Suprapubic skin (tissue), 4 donors: ENCODE data around the gene SLC7A6. TPM values are rescaled to one million over a fixed set of nuclear protein-coding genes. Genes with fewer than 3 reads are reported as not detected.

Experiments used
- DNase-seq, 2 donors: peaks; one replicate each; pipeline ENCODE4 v3.0.0-alpha.2; 2019; ENCODE audit warnings: low spot score in 2 of 2
- H3K27ac ChIP-seq: fragments of 200-600 bp; sonication (generic); one replicate; pipeline ENCODE4 v1.5.1; 2019
- H3K27me3 ChIP-seq: fragments of 200-600 bp; sonication (generic); one replicate; pipeline ENCODE4 v1.5.1; 2019
- H3K36me3 ChIP-seq: fragments of 200-600 bp; sonication (generic); one replicate; pipeline ENCODE4 v1.5.1; 2019
- H3K4me1 ChIP-seq: fragments of 200-600 bp; sonication (generic); one replicate; pipeline ENCODE4 v1.5.1; 2019
- H3K4me3 ChIP-seq: fragments of 200-600 bp; sonication (generic); one replicate; pipeline ENCODE4 v1.5.1; 2019; ENCODE audit warnings: mild to moderate bottlenecking
- H3K9me3 ChIP-seq: fragments of 200-600 bp; sonication (generic); one replicate; pipeline ENCODE4 v1.5.1; 2019
- CTCF ChIP-seq, 2 donors: fragments of 200-600 bp in 1 of 2; fragments of 450-650 bp in 1 of 2; sonication (generic) in 1 of 2; IDR thresholded peaks; one replicate each; pipeline ENCODE4 v1.5.1; 2016 to 2019; ENCODE audit warnings: antibody characterized with exemption in 2 of 2, mild to moderate bottlenecking in 1 of 2, moderate library complexity in 1 of 2
- EP300 ChIP-seq: sonication (generic); formaldehyde crosslinking; IDR thresholded peaks from one replicate; pipeline ENCODE4 v1.6.1; 2017; ENCODE audit warnings: antibody characterized with exemption
- POLR2A ChIP-seq, 2 donors: fragments of 450-650 bp; IDR thresholded peaks; one replicate each; pipeline ENCODE4 v1.6.1; 2017; ENCODE audit warnings: antibody characterized with exemption in 2 of 2, mild to moderate bottlenecking in 2 of 2, moderate library complexity in 2 of 2
- POLR2AphosphoS5 ChIP-seq, 3 donors: sonication (generic); formaldehyde crosslinking; IDR thresholded peaks; one replicate each; pipeline ENCODE4 v1.6.1; 2017; ENCODE audit warnings: antibody characterized with exemption in 3 of 3
- WGBS: methylation state at CpG from one replicate; pipeline ENCODE4 v1.1.5; 2018; 5-methylcytosine and 5-hydroxymethylcytosine counted together
- total RNA-seq, 4 donors: library from RNA; depleted of rRNA; stranded (reverse); fragments of >200 nt; gene quantifications; one replicate each; pipeline ENCODE4 v1.1.0, GENCODE V29; 2016

SLC7A6 gene
- total RNA-seq, 4 donors from 2014 or later: 31.5 to 167 (median 49.0) TPM

- H3K36me3 ChIP-seq: peaks cover 15% of the 10 kb centered on the region
- peak within 1 kb of the TSS; percentile 96 for H3K27ac ChIP-seq
- DNase-seq: no peak
- peaks cover 61% of the 10 kb centered on the region for H3K4me1 ChIP-seq
- no peaks in the 10 kb centered on the region for H3K9me3 ChIP-seq
- H3K4me3 ChIP-seq: peak within 1 kb of the TSS; percentile 54
- no peaks in the 10 kb centered on the region for H3K27me3 ChIP-seq
- no CpG with 5 or more reads among the region's 36 CpGs for WGBS
- TF ChIP-seq POLR2A (IDR thresholded peaks at IDR 0.05) (no peak), POLR2AphosphoS5 (IDR thresholded peaks at IDR 0.05) (no peak), EP300 (no peak)
Observed at GRCh38 chr16:68235887-68236136, 28.5 kb upstream of the SLC7A6 start, which contains the start of gene ESRP2. Gene ESRP2, minus strand, starts transcription at chr16:68236127. Its CDS starts 82 bp downstream, at chr16:68236045.

DNA sequence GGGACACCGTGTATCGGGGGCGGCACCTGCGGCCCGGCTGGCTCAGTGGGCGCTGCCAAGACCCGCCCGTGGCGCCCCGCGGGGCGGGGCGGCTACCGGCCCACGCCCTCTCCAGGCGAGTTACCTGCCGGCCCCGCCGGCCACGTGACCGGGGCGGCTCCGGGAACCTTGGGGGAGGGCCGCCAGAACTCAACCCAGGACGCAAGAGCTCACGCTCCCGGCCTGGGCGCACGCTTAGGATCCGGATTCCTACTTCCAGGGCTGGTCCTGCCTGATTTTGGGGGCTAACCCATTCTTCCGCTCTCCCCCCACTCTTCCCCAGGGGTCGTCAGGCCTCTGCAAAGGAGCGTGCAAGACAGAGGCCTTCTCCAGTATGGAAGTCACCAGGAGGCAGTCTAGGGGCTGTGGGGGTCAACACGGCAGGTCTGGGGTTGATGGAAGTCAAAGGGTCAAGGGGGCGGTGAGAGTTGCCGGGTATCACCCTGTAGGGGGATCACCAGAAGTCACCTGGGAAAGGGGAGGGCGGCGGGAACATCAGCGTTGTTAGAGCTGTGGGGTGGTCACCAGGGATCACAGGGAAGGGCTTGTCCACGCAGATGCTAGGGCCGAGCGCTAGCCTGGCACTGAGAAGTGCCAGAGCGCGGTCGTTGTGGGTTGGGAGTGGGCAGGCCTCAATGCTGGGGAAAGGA, 28.0 kb upstream of the SLC7A6 start:
- WGBS: 49% methylated on average over 14 of the region's 45 CpGs
- peak overlapping the region; percentile 96 for H3K27ac ChIP-seq
- no peaks in the 10 kb centered on the region for H3K9me3 ChIP-seq
- H3K27me3 ChIP-seq: no peaks in the 10 kb centered on the region
- peaks cover 61% of the 10 kb centered on the region for H3K4me1 ChIP-seq
- peak overlapping the region; percentile 54 for H3K4me3 ChIP-seq
- TF ChIP-seq CTCF (IDR thresholded peaks at IDR 0.05): no peak
- no peak for TF ChIP-seq POLR2AphosphoS5 (IDR thresholded peaks at IDR 0.05)
- TF ChIP-seq POLR2A (IDR thresholded peaks at IDR 0.05): peak in 1 of 2 donors; percentile 22
- TF ChIP-seq EP300: no peak
- peaks cover 10% of the 10 kb centered on the region for H3K36me3 ChIP-seq
- peak; percentile 83 to 84 for DNase-seq

- no peak for DNase-seq
- no peaks in the 10 kb centered on the region for H3K9me3 ChIP-seq
- peak overlapping the region; percentile 54 for H3K4me3 ChIP-seq
- H3K36me3 ChIP-seq: peaks cover 5% of the 10 kb centered on the region
- H3K27me3 ChIP-seq: no peaks in the 10 kb centered on the region
- TF ChIP-seq POLR2AphosphoS5 (IDR thresholded peaks at IDR 0.05) (no peak), CTCF (IDR thresholded peaks at IDR 0.05) (no peak), POLR2A (IDR thresholded peaks at IDR 0.05) (no peak), EP300 (no peak)
- H3K27ac ChIP-seq: peak overlapping the region; percentile 96
- WGBS: 17% methylated on average over 13 of the region's 21 CpGs
- H3K4me1 ChIP-seq: peaks cover 61% of the 10 kb centered on the region
Observed at GRCh38 chr16:68236826-68237242, 27.5 kb upstream of the SLC7A6 start.

DNA sequence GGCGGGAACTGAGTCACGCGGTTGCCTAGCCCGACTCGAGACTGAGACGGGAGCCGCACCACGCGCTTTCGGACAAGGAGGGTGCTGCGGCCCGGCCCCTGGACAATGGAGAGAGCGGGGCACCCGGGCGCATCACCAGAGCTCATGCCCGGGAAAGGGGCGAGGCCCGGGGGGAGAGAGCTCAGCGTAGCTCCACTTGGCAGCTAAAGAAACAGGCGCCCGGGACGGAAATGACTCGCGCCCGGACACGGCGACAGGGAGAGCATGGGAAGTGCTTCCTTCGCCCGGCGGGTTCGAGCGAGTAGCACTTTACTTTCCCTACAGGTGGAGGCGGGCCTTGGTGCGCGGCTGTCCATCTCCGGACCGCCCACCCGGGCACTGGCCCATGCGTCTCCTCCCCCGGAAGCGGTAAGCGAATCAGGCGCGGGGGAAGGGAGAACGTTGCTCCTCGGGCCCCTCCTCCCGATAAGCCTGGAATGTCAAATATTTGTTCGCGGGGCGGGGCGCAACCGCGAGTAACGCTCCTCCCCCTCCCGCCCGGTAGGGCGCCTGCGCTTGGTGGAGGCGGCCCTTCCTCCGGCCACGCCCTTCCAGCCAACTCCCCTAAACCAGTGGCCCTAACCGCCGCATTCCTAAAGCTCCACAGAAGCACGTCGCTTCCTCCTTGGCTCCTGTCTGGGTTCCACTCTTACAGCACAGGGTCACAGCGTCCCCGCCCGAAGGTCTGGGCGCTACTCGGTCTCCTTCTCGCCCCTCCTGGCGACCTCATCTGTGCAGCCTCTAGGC, 26.9 kb upstream of the SLC7A6 start:
- Histone ChIP-seq H3K4me1 (peaks cover 60% of the 10 kb centered on the region), H3K36me3 (no peaks in the 10 kb centered on the region), H3K27ac (peak overlapping the region; percentile 96), H3K4me3 (peak overlapping the region; percentile 54), H3K9me3 (no peaks in the 10 kb centered on the region), H3K27me3 (no peaks in the 10 kb centered on the region)
- 0% methylated on average over 39 of the region's 72 CpGs for WGBS
- DNase-seq: peak; percentile 98 to 99
- TF ChIP-seq CTCF (IDR thresholded peaks at IDR 0.05) (no peak), EP300 (no peak), POLR2A (IDR thresholded peaks at IDR 0.05) (peak; percentile 53 to 56), POLR2AphosphoS5 (IDR thresholded peaks at IDR 0.05) (peak in 2 of 3 donors; percentile 79 to 85)

DNA sequence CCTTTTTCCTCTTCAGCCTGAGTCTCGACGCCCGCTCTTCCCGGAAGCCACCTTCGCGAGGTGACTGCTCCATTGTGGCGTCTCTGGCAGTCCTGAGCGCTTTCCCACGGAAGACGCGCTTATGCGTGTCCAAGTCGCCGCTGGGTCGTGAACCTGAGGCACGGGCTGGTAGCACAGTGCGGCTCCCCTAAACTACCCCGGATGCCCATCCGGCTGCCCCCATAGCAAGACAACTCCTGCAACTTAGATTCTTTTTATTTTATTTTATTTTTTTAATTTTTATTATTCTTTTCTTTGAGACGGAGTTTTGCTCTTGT, 26.3 kb upstream of the SLC7A6 start:
- H3K9me3 ChIP-seq: no peaks in the 10 kb centered on the region
- TF ChIP-seq EP300: no peak
- peak overlapping the region; percentile 54 for H3K4me3 ChIP-seq
- peaks cover 54% of the 10 kb centered on the region for H3K4me1 ChIP-seq
- H3K36me3 ChIP-seq: no peaks in the 10 kb centered on the region
- WGBS: 14% methylated on average over 20 of the region's 20 CpGs
- no peak for DNase-seq
- peak overlapping the region; percentile 96 for H3K27ac ChIP-seq
- no peaks in the 10 kb centered on the region for H3K27me3 ChIP-seq

DNA sequence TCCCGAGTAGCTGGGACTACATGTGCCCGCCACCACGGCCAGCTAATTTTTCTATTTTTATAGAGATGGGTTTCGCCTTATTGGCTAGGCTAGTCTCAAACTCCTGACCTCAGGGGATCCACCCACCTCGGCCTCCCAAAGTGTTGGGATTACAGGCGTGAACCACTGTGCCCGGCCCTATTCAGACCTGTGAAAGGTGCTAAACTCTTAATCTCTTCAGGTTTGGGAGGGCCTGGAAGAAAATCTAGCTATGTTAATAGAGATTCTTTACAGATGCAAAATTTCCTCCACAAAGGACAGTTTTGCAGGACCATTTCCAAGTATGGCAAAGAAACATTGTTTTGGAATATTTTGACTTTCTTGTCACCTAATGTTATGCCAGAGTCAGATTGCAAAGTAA, 22.2 kb upstream of the SLC7A6 start:
- Histone ChIP-seq H3K27me3 (no peaks in the 10 kb centered on the region), H3K4me1 (peaks cover 42% of the 10 kb centered on the region), H3K4me3 (no peak overlapping the region), H3K27ac (no peak overlapping the region), H3K9me3 (no peaks in the 10 kb centered on the region), H3K36me3 (no peaks in the 10 kb centered on the region)
- DNase-seq: no peak
- TF ChIP-seq EP300 (no peak), CTCF (IDR thresholded peaks at IDR 0.05) (no peak), POLR2AphosphoS5 (IDR thresholded peaks at IDR 0.05) (no peak), POLR2A (IDR thresholded peaks at IDR 0.05) (no peak)
- 87% methylated on average over 7 of the region's 7 CpGs for WGBS
